Neuron (in vitro differentiated cells): Measurements from ENCODE around the gene SELENOF.
"Not testable (repeated sequence)": the region's sequence is repeated elsewhere in the genome, so short reads cannot be mapped to it uniquely, and the experiment has no call there.

Source experiments
- H2AFZ ChIP-seq: one replicate; pipeline ENCODE4 v1.6.1; 2013; ENCODE audit warnings: low read depth, mild to moderate bottlenecking, inconsistent platforms, low read length, moderate library complexity
- H3K27me3 ChIP-seq: one replicate; pipeline ENCODE4 v1.6.1; 2013; ENCODE audit warnings: low read length; ENCODE audit not compliant: insufficient read depth
- H3K36me3 ChIP-seq: one replicate; pipeline ENCODE4 v1.6.1; 2013; ENCODE audit warnings: low read length; ENCODE audit not compliant: insufficient read depth
- H3K4me1 ChIP-seq: one replicate; pipeline ENCODE4 v1.6.1; 2013; ENCODE audit warnings: low read length; ENCODE audit not compliant: insufficient read depth
- H3K4me3 ChIP-seq: 2 replicates; pipeline ENCODE4 v1.5.1; 2013; ENCODE audit warnings: mild to moderate bottlenecking, low read length, moderate library complexity
- H3K9me3 ChIP-seq: one replicate; pipeline ENCODE4 v1.6.1; 2013; ENCODE audit warnings: low read length

Gene SELENOF

GRCh38 chr1:86913399-86913895 is 479 bp downstream of the SELENOF start:
- H3K27me3 ChIP-seq: no peaks in the 10 kb centered on the region
- peaks cover 17% of the 10 kb centered on the region for H3K4me1 ChIP-seq
- H3K36me3 ChIP-seq: peaks cover 9% of the 10 kb centered on the region
- peaks cover under 1% of the 10 kb centered on the region for H3K9me3 ChIP-seq
- peak overlapping the region; percentile 82 for H2AFZ ChIP-seq
- peak overlapping the region; percentile 98 for H3K4me3 ChIP-seq

DNA sequence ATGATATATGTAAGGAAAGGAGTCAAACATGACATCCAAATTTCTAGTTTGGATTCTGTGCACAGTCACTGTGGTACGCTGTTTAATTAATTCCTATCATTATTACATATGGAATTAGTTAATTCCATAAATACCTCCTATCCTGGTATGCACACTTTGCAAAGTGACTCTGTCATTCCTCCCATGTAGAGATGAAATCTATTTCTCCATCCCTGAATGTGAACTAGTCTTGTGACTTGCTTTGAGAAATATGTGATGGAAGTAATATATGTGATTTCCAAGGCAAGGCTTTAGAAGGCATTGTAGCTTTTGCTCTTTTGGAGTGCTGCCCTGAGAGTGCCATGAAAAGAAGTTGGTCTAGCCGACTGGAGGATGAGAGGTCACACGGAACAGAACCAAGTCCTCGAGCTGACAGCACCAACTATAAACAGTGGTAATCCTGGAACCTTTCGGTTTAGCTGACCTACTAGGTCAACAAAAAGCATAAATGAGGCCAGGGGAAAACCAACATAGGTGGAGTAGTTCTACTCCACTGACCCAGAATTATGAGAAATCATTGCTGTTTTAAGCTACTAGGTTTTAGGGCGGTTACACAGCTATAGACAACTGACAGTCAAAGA is 1.5 kb downstream of the SELENOF start:
- H2AFZ ChIP-seq: no peak overlapping the region
- H3K4me1 ChIP-seq: peaks cover 17% of the 10 kb centered on the region
- peak overlapping the region; percentile 98 for H3K4me3 ChIP-seq
- peaks cover 18% of the 10 kb centered on the region for H3K36me3 ChIP-seq
- H3K9me3 ChIP-seq: peaks cover 2% of the 10 kb centered on the region
- H3K27me3 ChIP-seq: no peaks in the 10 kb centered on the region

- peaks cover 2% of the 10 kb centered on the region for H3K9me3 ChIP-seq
- H3K4me1 ChIP-seq: no peaks in the 10 kb centered on the region
- no peak overlapping the region for H3K4me3 ChIP-seq
- H3K36me3 ChIP-seq: peaks cover 41% of the 10 kb centered on the region
- H3K27me3 ChIP-seq: no peaks in the 10 kb centered on the region
- no peak overlapping the region for H2AFZ ChIP-seq
Observed at GRCh38 chr1:86906419-86906818, 7.5 kb downstream of the SELENOF start.

DNA sequence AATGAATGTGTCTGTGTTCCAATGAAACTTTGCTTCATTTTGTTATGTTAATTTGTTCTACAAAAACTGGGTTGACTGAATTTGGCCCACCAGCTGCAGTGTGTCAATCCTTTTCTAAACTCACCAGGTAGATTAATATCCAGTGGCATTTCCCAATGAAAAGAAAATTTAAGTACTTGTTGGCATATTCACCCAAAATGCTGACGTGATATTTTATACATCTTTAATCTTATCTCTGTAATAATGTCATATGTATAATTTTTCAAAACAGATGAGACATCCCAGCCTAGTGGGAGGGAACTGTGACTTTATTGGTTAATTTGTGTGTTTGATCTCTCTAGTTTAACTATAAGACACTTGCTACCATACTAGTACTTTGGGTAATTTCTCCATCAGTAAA is 8.1 kb downstream of the SELENOF start:
- no peak overlapping the region for H3K4me3 ChIP-seq
- no peaks in the 10 kb centered on the region for H3K27me3 ChIP-seq
- H3K4me1 ChIP-seq: no peaks in the 10 kb centered on the region
- peaks cover 46% of the 10 kb centered on the region for H3K36me3 ChIP-seq
- no peak overlapping the region for H2AFZ ChIP-seq
- H3K9me3 ChIP-seq: peaks cover 2% of the 10 kb centered on the region

DNA sequence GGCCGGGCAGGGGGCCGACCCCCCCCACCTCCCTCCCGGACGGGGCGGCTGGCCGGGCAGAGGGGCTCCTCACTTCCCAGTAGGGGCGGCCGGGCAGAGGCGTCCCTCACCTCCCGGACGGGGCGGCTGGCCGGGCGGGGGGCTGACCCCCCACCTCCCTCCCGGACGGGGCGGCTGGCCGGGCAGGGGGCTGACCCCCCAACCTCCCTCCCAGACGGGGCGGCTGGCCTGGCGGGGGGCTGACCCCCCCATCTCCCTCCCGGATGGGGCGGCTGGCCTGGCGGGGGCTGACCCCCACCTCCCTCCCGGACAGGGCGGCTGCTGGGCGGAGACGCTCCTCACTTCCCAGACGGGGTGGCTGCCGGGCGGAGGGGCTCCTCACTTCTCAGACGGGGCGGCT is 14.5 kb downstream of the SELENOF start:
- not testable (repeated sequence) for H3K4me3 ChIP-seq, H3K9me3 ChIP-seq, H3K4me1 ChIP-seq, H3K27me3 ChIP-seq, H2AFZ ChIP-seq
- peaks cover 40% of the 10 kb centered on the region for H3K36me3 ChIP-seq

GRCh38 chr1:86888327-86888726 is 25.6 kb downstream of the SELENOF start:
- Histone ChIP-seq H2AFZ (no peak overlapping the region), H3K36me3 (peaks cover 13% of the 10 kb centered on the region), H3K4me3 (no peak overlapping the region), H3K27me3 (no peaks in the 10 kb centered on the region), H3K9me3 (no peaks in the 10 kb centered on the region), H3K4me1 (no peaks in the 10 kb centered on the region)

GRCh38 chr1:86887479-86888162 is 26.3 kb downstream of the SELENOF start:
- Histone ChIP-seq H3K27me3 (no peaks in the 10 kb centered on the region), H3K4me3 (no peak overlapping the region), H3K36me3 (peaks cover 16% of the 10 kb centered on the region), H3K4me1 (no peaks in the 10 kb centered on the region), H2AFZ (no peak overlapping the region), H3K9me3 (no peaks in the 10 kb centered on the region)

- peaks cover 30% of the 10 kb centered on the region for H3K36me3 ChIP-seq
- H2AFZ ChIP-seq: no peak overlapping the region
- H3K9me3 ChIP-seq: peaks cover 2% of the 10 kb centered on the region
- no peaks in the 10 kb centered on the region for H3K4me1 ChIP-seq
- no peaks in the 10 kb centered on the region for H3K27me3 ChIP-seq
- H3K4me3 ChIP-seq: no peak overlapping the region
Observed at GRCh38 chr1:86875722-86876121, 38.2 kb downstream of the SELENOF start.

DNA sequence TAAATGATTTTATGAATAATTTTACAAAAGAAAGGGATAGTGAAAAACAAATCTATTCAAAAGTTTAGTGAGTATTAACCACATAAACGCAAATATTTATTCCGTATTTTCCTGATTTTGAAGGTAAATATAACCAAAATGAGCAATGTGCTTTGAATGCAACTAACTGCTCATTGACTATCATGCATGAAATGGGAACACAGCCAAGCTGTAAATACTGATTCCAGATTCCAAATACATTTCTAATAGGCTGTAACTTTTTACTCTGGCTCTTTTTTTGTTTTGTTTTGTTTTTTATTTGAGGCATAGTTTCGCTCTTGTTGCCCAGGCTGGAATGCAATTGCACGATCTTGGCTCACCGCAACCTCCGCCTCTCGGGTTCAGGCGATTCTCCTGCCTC is 41.8 kb downstream of the SELENOF start:
- no peaks in the 10 kb centered on the region for H3K4me1 ChIP-seq
- no peak overlapping the region for H2AFZ ChIP-seq
- no peaks in the 10 kb centered on the region for H3K9me3 ChIP-seq
- H3K4me3 ChIP-seq: no peak overlapping the region
- H3K36me3 ChIP-seq: peaks cover 11% of the 10 kb centered on the region
- H3K27me3 ChIP-seq: no peaks in the 10 kb centered on the region

- H3K27me3 ChIP-seq: no peaks in the 10 kb centered on the region
- no peak overlapping the region for H3K4me3 ChIP-seq
- H3K36me3 ChIP-seq: peaks cover 10% of the 10 kb centered on the region
- H2AFZ ChIP-seq: no peak overlapping the region
- no peaks in the 10 kb centered on the region for H3K9me3 ChIP-seq
- H3K4me1 ChIP-seq: no peaks in the 10 kb centered on the region
Observed at GRCh38 chr1:86871001-86871400, 42.9 kb downstream of the SELENOF start.

- no peak overlapping the region for H3K4me3 ChIP-seq
- no peaks in the 10 kb centered on the region for H3K27me3 ChIP-seq
- peaks cover 13% of the 10 kb centered on the region for H3K36me3 ChIP-seq
- H2AFZ ChIP-seq: no peak overlapping the region
- no peaks in the 10 kb centered on the region for H3K4me1 ChIP-seq
- no peaks in the 10 kb centered on the region for H3K9me3 ChIP-seq
Observed at GRCh38 chr1:86868477-86868876, 45.4 kb downstream of the SELENOF start.

- not testable (repeated sequence) for H3K9me3 ChIP-seq, H3K27me3 ChIP-seq, H3K4me3 ChIP-seq, H3K4me1 ChIP-seq, H2AFZ ChIP-seq
- H3K36me3 ChIP-seq: peaks cover 13% of the 10 kb centered on the region
Observed at GRCh38 chr1:86867278-86867677, 46.6 kb downstream of the SELENOF start.

GRCh38 chr1:86866665-86867064 is 47.3 kb downstream of the SELENOF start:
- H3K9me3 ChIP-seq: no peaks in the 10 kb centered on the region
- no peak overlapping the region for H2AFZ ChIP-seq
- peaks cover 13% of the 10 kb centered on the region for H3K36me3 ChIP-seq
- H3K27me3 ChIP-seq: no peaks in the 10 kb centered on the region
- no peaks in the 10 kb centered on the region for H3K4me1 ChIP-seq
- H3K4me3 ChIP-seq: no peak overlapping the region
